NCI-H2227 (cell line): ENCODE results near the gene RTL10.

Source experiments
- DNase-seq: peaks from one replicate; lab custom pipeline; 2025; ENCODE audit not compliant: unreplicated experiment; lab: John Stamatoyannopoulos, UW

RTL10 gene

DNA sequence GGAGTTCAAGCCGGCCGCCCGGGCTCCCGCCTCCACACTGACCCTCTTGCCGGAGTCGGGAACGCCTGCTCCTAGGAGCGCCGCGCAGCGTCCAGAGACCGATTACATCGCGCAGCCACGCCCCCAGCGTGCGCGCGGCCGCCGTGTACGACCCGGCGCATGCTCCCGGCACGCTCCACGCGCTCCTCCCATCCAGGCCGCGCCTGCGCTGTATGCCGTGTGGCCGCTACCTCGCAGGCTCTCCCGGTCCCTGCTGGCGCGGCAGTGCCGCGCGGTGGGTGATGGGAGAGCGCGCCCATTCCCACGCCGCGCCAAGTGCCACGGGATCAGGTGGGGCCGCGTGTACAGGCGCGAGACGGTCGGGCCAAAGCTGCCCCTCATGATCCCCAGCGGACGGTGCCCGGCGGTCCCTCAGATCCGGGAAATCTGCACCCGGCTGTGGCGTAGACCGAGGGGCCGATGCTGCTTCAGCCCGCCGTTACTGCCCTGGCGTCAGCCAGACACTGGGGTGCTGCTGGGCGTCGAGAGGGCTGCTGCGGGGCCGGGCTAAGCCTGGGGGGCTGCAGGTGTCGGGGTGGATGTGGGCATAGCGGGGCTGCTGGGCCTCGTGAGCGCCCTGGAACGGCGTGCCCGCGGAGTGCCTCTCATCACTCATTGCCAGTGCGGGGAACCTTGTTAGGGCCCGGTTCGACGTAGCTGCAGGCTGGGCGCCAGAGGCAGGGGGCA is at the start of gene RTL10, which contains the start of gene GNB1L:
Gene RTL10 (minus strand): TSS at position 97 of the 726 bp plus-strand sequence. CDS start 2,613 bp downstream, outside the sequence.
Gene GNB1L (minus strand): TSS at position 97 of the 726 bp plus-strand sequence. CDS start 33,519 bp downstream, outside the sequence.
- peak; percentile 99 for DNase-seq

DNA sequence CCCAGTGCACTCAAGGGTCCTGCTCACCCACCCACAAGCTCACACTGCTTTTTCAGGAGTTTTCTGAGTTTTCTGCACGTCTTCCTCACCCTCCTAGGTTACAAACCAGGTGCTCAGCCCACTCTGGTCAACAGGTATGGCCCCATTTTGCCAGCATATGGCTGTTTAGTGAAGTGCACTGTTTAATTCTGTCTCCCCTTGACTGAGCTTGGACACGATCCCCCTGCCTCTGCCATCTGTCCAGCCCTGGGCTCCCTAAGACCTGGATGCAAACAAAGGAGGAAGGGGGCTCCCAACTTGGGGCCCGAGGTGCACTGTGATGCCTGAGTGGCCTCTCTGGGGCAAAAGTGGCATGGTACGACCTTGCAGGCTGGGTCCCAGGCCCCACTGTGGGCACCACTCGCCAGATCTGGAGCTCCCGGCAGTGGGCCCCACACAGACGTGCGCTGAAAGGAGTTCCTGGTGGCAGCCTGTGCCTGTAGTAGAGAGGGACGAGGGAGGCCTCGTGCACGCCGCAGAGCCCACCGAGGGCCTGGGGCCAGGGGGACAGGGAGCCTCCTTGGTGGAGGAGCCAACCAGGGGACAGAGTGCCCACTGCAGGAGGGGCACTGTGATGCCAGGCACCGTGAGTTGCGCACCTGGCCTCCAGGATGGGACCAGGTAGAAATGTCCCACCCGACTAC is 49.6 kb upstream of the RTL10 start:
- no peak for DNase-seq

DNA sequence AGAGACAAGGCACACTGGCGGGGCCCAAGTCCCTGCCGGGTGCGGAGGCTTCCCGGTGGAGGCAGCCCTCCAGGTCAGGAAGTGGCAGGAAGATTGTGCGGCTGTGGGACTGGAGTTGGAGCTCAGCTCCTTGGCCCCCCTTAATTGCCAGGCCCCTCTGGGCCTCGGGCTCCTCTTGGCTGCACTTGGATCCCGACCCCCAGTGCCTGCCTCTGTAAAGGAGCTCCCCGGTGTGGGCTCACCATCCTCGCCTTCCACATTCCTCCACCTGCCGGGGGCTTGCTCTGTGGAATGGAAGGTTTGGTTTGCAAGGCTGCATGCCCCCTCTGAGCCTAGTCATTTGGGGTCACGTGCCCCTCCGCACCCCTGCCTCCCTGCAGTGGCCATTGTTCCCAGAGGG is 48.8 kb upstream of the RTL10 start:
- DNase-seq, result no peak

- peak; percentile 32 for DNase-seq
Measured at GRCh38 chr22:19903031-19903430, 48.4 kb upstream of the RTL10 start.

DNA sequence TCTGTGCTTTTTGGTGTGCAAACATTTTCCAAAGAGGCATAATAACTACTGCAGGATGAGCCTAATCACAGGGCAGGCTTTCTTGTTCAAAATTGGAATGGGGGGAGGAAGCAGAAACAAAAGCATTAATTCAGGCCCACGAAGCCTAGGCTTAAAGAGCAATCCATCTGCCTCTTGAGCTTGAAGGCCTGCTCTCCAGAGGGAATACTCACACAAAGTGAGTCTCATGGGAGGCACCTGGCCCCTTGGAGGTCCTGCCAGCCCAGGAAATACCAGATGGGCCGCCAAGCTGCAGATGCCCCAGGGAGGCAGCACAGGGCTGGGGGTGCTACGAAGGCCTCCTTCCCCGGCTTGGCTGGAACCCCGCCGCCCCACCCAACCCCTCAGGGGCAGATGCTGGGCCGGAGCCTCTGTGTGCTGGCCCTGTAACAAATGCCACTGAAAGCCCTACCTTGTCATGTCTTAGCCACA is 47.6 kb upstream of the RTL10 start:
- peak; percentile 37 for DNase-seq

- no peak for DNase-seq
Measured at GRCh38 chr22:19901577-19902244, 47.0 kb upstream of the RTL10 start.

- no peak for DNase-seq
Measured at GRCh38 chr22:19900707-19901436, 46.2 kb upstream of the RTL10 start.

DNA sequence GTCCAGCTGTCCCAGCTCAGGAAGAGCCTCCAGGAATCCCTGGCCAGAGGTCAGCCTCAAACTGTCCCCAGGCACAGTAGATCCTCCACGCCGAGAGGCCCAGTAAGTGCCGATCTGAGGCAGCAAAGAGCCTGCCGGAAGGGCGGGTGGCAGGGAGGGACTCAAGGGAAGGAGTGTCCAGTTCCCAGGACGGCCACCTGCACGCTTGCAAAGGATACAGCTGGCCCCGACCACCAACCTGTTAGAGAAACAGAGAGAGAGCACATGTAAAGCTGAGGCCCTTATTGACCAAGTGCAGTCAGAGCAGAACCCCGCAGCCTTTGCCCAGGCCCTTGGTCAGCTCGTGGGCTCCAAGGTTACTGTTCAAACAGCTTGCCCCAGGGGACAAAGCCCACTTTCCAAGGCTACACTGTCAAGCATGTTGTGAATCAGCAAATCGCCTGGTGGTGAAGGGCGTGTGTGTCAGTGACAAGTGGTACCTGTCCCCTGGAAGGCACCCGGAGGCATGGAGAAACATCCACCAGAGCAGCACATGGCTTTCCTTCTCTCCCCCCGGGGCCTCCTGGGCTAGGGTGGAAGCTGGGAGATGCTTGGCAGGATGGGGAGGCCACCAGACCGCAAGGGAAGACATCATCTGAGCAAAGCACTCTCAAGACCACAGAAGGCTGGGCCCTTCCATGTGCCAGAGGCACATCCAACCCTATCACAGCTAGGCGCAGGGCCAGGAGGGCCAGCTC is 44.3 kb upstream of the RTL10 start:
- no peak for DNase-seq

DNA sequence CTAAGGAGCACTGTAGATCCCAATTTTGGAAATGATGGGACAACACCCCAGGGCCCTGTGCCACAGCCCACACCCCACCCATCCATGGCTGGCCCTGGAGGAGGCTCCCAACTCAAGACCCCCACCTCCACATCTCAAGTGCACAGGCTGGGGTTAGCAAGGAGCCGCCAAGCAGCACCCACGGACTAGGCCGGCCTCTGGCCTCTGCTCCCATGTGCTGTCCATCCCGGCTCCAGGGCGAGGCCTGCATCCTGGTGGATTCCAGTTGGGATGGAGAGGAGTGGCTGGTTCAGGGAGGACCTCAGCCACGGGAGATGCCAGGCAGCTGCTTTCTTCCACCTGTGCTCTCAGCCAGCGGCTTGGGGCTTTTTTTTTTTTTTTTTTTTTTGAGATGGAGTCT is 43.5 kb upstream of the RTL10 start:
- no peak for DNase-seq

- DNase-seq, result no peak
Measured at GRCh38 chr22:19897726-19898125, 43.1 kb upstream of the RTL10 start.

DNA sequence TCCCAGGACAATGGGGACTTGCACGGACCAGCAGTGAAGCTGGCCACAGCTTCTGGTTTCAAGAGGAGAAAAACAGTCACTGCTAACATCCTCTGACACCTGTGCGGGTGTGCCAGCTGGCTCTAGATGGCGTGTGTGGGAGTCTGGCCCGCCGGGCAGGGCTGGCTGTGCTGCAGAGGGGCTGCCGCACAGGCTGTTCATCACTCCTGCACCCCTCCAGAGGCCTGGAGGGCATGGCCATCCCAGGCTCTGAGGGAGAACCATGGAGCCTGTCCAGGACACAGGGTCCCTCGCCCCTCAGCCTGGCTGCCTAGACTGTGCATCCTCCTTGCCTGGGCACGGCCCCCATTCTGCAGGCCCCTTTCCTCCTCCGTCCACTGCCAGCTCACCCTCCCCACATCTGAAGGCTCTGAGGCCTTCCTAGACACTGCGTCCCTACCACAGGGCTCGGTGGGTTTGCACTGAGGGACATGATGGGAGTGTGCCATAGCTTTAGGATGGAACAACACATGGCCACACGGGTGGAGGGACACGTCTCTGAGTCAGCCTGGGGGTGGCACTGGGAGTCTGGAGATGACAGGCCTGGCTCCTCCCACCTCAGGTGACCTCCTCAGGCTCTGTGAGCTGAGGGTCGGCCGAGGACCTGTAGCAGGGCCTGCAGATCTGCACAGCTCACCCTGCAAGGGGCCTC is 42.1 kb upstream of the RTL10 start:
- DNase-seq, result no peak

DNA sequence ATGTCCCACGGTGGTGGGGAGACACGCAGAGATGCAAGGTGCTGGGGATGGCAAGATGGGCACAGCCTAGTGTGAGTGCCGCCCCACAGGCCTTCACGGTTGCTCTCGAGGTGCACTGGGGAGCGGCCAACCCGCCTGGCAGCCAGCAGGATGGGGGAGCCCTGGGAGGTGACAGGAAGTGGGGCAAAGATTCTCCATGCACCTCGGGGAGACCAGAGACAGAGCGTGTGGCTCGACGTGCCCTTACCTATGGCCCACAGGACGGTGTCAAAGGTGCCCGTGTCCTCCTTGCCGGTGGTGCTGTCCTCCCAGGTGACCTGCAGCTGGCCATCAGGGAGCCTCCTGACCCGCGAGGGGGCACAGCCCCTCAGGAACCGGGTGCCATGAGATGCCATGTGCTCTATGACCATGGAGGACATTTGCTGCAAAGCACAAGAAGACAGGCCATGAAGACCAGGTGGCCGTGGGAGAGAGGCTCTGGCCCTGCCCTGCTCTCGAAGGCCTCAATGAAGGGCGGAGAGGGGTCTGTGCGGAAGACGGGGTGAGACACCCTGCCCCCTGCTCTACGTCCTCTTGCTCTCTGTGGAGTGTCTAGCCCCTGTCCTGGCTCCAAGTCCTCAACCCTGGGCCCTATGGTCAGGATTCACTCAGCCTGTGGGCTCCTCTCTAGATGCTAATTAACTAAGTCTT is 40.6 kb upstream of the RTL10 start:
- DNase-seq, result no peak

DNA sequence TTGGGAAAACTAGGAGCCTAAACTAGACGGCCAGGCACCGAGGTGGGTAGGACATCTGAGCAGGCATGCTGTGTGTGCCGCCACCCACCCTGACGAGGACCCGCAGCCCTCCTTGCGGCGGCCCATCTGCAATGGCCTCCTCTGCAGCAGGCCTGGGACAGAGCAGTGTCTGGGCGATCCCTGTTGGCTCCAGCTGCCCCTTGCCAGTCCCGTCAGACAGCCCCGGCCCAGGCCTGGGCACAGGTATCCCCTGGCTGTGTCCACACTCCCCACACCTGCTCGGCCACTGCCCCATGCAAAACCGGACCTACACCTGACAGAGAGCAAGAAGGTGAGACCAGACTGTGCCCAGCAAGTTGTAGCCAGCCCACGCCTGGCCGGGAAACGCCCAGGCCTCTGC is 38.7 kb upstream of the RTL10 start:
- DNase-seq, result no peak

GRCh38 chr22:19892925-19893324 is 38.3 kb upstream of the RTL10 start:
- DNase-seq, result no peak

DNA sequence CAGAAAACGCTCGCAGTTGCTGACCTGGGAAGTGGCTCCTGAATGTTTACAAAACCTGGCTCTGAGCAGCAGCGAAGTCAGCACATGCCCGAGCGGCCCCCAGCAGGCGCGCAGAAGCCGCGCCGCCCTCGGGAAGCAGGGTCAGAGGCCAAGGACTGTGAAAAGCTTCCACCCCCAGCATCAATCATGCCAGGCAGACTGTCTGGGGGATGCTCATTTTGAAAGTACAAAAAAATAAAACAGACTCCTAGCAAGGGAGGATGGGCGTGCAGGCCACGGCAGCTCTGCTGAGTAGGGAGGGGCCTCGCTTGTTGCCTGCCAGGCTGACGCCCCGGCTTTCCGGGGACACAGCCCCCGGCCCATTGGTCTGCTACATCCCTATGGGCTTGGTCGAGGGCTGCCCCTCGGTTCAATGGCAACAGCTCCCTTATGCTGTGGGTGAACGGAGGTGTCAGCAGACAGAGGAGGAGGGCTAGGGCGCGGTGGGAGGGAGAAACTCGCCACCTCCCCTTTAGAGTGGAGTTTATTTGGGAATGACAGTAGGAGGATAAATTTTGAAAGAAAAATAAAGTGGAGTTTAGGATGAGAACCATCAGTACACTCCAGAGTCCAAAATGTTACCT is 37.7 kb upstream of the RTL10 start:
- DNase-seq, result peak; percentile 85

GRCh38 chr22:19891317-19892256 is 36.9 kb upstream of the RTL10 start:
- DNase-seq, result peak; percentile 79

DNA sequence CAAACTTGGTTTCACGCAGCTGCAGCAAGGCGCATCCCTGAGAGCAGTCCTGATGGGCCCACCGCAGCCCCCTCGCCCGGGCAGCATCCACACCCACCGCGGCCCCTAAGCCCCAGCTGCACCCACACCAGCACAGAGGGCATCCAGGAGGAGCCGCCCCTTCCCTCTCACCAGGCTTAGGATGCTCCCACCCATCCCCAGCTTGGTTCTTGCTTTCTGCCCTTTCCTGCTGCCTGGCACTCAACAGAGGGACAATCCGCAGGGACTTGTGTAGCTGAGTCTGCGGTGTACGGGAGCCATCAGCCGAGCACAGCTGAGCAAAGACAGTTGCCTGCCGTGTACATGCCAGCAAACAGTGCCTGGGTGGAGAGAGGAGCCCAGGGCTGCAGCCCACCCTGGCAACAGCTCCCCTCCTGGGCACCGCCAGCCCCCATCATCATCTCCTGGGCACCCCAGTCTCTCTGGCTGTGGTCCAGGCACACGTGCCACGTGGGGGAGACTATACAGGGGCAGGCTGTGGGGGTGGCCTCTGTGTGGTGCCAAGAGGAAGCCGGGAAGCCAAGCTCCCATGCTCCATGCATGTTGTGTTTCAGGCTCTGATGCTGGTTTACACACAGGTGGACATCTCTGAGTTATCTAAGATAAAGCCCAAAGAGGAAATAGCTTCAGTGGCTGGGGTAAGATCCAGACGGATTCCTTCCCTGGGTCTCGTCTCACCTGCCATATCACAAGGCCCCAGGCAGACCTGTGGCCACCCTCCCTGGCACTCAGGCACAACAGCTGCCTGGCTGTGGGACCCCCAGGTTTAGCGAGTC is 36.0 kb upstream of the RTL10 start:
- DNase-seq, result no peak
